A549 treated with AZD9567 at 1 μM for 4 hours (cell line): ENCODE measurements around the gene OR5K3. TPM values are rescaled to one million over a fixed set of nuclear protein-coding genes. Genes with fewer than 3 reads are reported as not detected.

Experiments used
- total RNA-seq: library from RNA; stranded (reverse); fragments of 200-300 nt; extraction: Qiagen RNA extraction; gene quantifications from 5 replicates; pipeline ENCODE4 v1.2.3, GENCODE V29; 2022; ENCODE audit not compliant: insufficient read depth

Gene OR5K3
- not detected in 5 replicates for total RNA-seq

GRCh38 chr3:98390366-98390765, at the start of gene OR5K3:
Gene OR5K3 (plus strand): TSS chr3:98390666. CDS start chr3:98390666, 0 bp downstream.

GRCh38 chr3:98353554-98353953, 36.9 kb upstream of the OR5K3 start, which contains the start of gene OR5K4:
Gene OR5K4 (plus strand): TSS chr3:98353854. CDS start chr3:98353854, 0 bp downstream.

Other genes with a start within 250 kb of the OR5K3 start
- gene OR5H14, start 243.2 kb upstream of the OR5K3 start, total RNA-seq, result not detected in 5 replicates
- gene OR5H15, start 224.0 kb upstream of the OR5K3 start, total RNA-seq, result not detected in 5 replicates
- gene OR5H6, start 126.4 kb upstream of the OR5K3 start, total RNA-seq, result not detected in 5 replicates
- not detected in 5 replicates for gene OR5H2, start 108.2 kb upstream of the OR5K3 start, total RNA-seq
- not detected in 5 replicates for gene OR5K4, start 36.8 kb upstream of the OR5K3 start, total RNA-seq
- not detected in 5 replicates for gene OR5K1, start 72.5 kb downstream of the OR5K3 start, total RNA-seq
- gene OR5K2, start 107.0 kb downstream of the OR5K3 start, total RNA-seq, result not detected in 5 replicates
- gene CLDND1, start 132.2 kb downstream of the OR5K3 start, total RNA-seq, result 48.7 to 66.7 TPM (median 56.1 TPM) in 5 replicates
- gene GPR15, start 141.3 kb downstream of the OR5K3 start, total RNA-seq, result not detected in 5 replicates
- 17.1 to 26.3 TPM (median 23.5 TPM) in 5 replicates for gene CPOX, start 202.9 kb downstream of the OR5K3 start, total RNA-seq